ENCODE measurements around the gene SF3B3.

The SF3B3 gene

DNA sequence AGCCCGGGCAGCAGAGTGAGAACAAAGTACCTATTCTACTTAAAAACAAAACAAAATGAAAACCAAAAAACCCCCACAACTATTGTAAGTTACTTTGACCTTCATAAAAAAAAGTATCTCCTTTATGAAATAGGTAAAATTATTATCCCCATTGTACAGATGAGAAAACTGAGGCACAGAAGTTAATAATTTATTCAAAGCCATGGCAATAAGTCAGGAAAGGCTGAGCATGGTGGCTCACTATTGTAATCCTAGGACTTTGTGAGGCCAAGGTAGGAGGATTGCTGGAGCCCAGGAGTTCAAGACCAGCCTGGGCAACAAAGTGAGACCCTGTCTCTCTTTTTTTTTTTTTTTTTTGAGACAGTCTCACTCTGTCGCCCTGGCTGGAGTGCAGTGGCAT lies 38.7 kb upstream of the SF3B3 start:
- Histone ChIP-seq H3K9me3 (no peaks in the 10 kb centered on the region), H3K27me3 (no peaks in the 10 kb centered on the region), H3K4me1 (no peaks in the 10 kb centered on the region), H3K4me3 (ENCODE audit: low read depth, low read length) (no peak overlapping the region), H3K36me3 (peaks cover 39% of the 10 kb centered on the region)
- no peak for DNase-seq
- TF ChIP-seq, protein P1, sequence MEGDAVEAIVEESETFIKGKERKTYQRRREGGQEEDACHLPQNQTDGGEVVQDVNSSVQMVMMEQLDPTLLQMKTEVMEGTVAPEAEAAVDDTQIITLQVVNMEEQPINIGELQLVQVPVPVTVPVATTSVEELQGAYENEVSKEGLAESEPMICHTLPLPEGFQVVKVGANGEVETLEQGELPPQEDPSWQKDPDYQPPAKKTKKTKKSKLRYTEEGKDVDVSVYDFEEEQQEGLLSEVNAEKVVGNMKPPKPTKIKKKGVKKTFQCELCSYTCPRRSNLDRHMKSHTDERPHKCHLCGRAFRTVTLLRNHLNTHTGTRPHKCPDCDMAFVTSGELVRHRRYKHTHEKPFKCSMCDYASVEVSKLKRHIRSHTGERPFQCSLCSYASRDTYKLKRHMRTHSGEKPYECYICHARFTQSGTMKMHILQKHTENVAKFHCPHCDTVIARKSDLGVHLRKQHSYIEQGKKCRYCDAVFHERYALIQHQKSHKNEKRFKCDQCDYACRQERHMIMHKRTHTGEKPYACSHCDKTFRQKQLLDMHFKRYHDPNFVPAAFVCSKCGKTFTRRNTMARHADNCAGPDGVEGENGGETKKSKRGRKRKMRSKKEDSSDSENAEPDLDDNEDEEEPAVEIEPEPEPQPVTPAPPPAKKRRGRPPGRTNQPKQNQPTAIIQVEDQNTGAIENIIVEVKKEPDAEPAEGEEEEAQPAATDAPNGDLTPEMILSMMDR (IDR thresholded peaks at IDR 0.05; ENCODE audit: low read depth, low read length), result no peak

DNA sequence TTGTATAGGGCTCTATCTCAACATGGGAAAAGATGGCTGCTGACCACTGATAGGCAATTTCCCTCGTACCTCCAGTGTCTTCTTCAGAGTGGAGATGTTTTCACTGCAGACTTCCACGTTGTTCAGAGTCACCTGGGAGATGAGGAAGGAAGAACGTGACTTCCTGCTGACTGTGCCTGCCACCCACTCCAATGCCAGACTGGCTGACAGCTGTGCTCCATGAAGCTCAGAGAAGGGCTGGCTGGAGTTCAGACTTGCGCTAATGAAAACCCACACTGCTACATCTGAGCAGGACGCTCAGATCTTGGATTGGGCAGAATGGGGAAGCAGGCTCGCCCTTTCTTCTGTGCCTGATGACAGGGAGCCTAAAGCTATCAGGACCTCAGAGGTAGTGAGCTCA lies 33.4 kb upstream of the SF3B3 start:
- TF ChIP-seq, protein P1 (IDR thresholded peaks at IDR 0.05; ENCODE audit: low read depth, low read length), result no peak
- peaks cover 23% of the 10 kb centered on the region for H3K36me3 ChIP-seq
- no peaks in the 10 kb centered on the region for H3K9me3 ChIP-seq
- no peaks in the 10 kb centered on the region for H3K27me3 ChIP-seq
- no peaks in the 10 kb centered on the region for H3K4me1 ChIP-seq
- no peak overlapping the region for H3K4me3 ChIP-seq (ENCODE audit: low read depth, low read length)
- no peak for DNase-seq

DNA sequence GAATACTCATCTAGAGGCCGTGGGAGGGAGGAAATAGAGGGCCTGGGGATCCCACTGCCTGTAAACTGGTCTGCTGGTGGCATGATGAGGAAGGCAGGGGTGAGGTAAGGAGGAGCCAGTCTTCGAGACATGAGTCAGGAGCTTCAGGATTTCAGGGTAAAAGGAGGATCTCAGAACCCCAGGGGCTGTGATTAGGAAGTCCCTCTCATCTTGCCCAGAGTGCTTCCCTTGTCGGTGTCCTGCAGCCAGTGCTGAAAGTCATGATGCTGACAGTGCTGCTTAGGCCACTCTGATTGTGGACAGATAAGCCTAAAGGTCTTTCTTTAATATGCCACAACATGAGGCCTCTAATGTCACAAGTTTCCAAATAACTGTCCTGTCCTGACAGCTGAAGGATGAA lies 29.8 kb upstream of the SF3B3 start:
- no peaks in the 10 kb centered on the region for H3K4me1 ChIP-seq
- H3K36me3 ChIP-seq, result peaks cover 39% of the 10 kb centered on the region
- DNase-seq, result no peak
- H3K27me3 ChIP-seq, result no peaks in the 10 kb centered on the region
- H3K4me3 ChIP-seq (ENCODE audit: low read depth, low read length), result no peak overlapping the region
- TF ChIP-seq, protein P1 (IDR thresholded peaks at IDR 0.05; ENCODE audit: low read depth, low read length), result no peak
- H3K9me3 ChIP-seq, result no peaks in the 10 kb centered on the region

DNA sequence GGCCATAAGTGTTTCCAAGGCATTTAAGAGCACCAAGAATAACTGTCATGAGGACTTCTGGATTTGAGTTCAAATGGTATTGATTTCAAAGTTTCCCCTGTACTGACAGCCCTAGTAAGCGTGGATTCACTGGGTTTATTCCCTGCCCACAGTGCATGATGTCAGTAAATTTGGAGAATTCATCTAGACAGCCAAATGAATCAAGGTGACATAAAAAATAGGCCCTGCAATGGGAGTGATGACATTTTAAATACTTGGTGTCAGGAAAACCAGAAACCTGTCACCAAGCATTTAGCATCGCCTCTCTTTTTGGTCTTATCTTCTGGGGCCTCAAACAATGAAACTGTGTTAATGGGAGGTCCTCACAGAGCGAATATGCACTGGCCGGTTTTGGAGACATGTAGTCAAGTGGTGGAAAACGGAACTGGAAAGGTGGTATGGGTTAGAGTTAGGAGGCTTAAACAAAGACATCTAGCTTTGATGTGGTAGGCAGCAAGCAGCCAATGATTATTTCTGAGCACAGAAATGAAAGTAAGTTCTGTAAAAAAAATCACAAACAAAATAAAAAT lies 29.3 kb upstream of the SF3B3 start:
- no peaks in the 10 kb centered on the region for H3K9me3 ChIP-seq
- TF ChIP-seq, protein P1 (IDR thresholded peaks at IDR 0.05; ENCODE audit: low read depth, low read length), result no peak
- H3K4me3 ChIP-seq (ENCODE audit: low read depth, low read length), result no peak overlapping the region
- DNase-seq, result no peak
- peaks cover 38% of the 10 kb centered on the region for H3K36me3 ChIP-seq
- H3K4me1 ChIP-seq, result no peaks in the 10 kb centered on the region
- no peaks in the 10 kb centered on the region for H3K27me3 ChIP-seq

DNA sequence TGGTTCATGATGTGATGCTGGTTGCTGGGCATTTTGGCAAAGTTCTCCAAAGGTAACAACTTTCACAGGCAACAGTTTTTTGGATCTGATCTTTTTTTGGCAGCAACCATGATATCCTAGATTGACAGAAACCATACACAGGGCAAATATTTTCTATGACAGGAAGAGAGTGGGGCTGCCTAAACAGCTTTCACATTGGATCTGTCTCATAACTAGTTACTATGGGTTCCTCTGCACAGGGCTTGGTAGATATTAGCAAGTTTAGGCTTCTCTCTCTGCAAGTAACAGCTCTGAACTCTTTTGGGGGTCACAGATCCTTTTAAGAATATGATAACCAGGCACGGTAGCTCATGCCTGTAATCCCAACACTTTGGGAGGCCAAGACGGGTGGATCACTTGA lies 28.8 kb upstream of the SF3B3 start:
- Histone ChIP-seq H3K4me1 (no peaks in the 10 kb centered on the region), H3K27me3 (no peaks in the 10 kb centered on the region), H3K36me3 (peaks cover 35% of the 10 kb centered on the region), H3K9me3 (no peaks in the 10 kb centered on the region), H3K4me3 (ENCODE audit: low read depth, low read length) (no peak overlapping the region)
- no peak for DNase-seq
- TF ChIP-seq, protein P1 (IDR thresholded peaks at IDR 0.05; ENCODE audit: low read depth, low read length), result no peak

DNA sequence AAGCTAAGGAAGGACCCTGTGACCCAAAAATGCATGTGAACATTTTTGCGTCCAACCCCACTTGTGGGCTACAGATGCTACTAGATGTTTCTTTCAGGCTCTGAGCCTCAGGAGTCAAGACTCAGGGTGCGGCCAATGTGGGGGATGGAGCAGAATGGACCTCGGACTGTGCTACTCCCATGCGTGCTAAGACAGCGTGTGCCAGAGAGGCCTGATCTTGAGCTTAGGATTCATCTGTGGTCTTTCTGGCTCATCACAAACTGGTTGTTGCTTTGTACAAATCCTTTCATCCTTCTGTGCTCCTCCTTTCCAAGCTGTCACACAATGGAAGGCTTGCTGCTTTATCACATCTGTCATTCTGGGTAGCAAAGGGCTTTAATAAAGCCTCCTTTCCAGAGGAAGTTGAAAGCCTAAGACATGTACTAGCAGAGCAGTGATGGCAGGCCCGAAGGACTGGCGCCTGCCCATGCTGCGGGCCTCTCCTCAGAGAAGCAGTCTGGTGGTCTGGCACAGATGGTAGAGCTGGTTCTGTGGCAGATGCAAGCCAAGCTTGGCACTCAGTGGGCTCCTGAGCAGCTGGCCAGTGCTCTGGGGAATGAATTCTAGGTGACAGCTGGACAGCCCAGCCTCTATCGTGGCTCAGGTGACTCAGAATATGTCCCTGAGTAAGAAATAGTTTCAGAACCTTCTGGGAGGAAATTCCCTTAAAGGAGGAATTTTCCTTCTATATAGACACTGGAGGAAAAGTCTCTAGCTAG lies 28.0 kb upstream of the SF3B3 start:
- TF ChIP-seq, protein P1 (IDR thresholded peaks at IDR 0.05; ENCODE audit: low read depth, low read length), result no peak
- Histone ChIP-seq H3K36me3 (peaks cover 29% of the 10 kb centered on the region), H3K9me3 (no peaks in the 10 kb centered on the region), H3K4me3 (ENCODE audit: low read depth, low read length) (no peak overlapping the region), H3K27me3 (no peaks in the 10 kb centered on the region), H3K4me1 (no peaks in the 10 kb centered on the region)
- DNase-seq, result no peak

All from BE2C (cell line).